HCT116 (cell line): ENCODE measurements around the gene SH3PXD2A. TPM values are rescaled to one million over a fixed set of nuclear protein-coding genes. Genes with fewer than 3 reads are reported as not detected.

ENCODE experiments used
- ATAC-seq: fragments of 200-7000 bp; cut with Tn5 transposase; 2 replicates; pipeline ENCODE4 v1.9.1; 2020; ENCODE audit warnings: mild to moderate bottlenecking, moderate library complexity
- BruUV-seq: library from RNA; stranded (reverse); fragments of 400-500 nt; replicated peaks from 2 replicates; lab custom pipeline; 2021; lab: Mats Ljungman, UMichigan
- CTCF ChIA-PET: fragments of 300-600 bp; sonication (Branson Sonifier 250); formaldehyde crosslinking; loops from one replicate; lab custom pipeline; 2021; ENCODE audit warnings: antibody characterized with exemption; lab: Charles Lee
- POLR2A ChIA-PET: fragments of 300-600, 350-600 bp; sonication (Branson Sonifier 250); formaldehyde crosslinking; loops from one replicate; lab custom pipeline; 2021; ENCODE audit warnings: antibody characterized with exemption; lab: Charles Lee
- RAD21 ChIA-PET, 2 experiments: fragments of 300-600 bp; sonication (Branson Sonifier 250); formaldehyde crosslinking; loops; one replicate each; lab custom pipeline; 2023; ENCODE audit warnings: low total read pairs in 2 of 2; ENCODE audit not compliant: uncharacterized antibody in 2 of 2, unreplicated experiment in 2 of 2, low non-redundant PET in 1 of 2; lab: Charles Lee
- DNase-seq: peaks from one replicate; pipeline ENCODE4 v3.0.0-alpha.2; 2010; ENCODE audit warnings: low read depth, low spot score
- H2AFZ ChIP-seq: fragments of 200-600 bp; shearing (Covaris generic), sonication (generic); 2 replicates; pipeline ENCODE4 v1.6.1; 2017; ENCODE audit warnings: low read depth, mixed run types, mixed read lengths, antibody characterized with exemption, low read length; ENCODE audit not compliant: poor library complexity, severe bottlenecking
- H3K27ac ChIP-seq: 2 replicates; pipeline ENCODE4 v1.5.1; 2012; ENCODE audit warnings: low read depth, low read length
- H3K27me3 ChIP-seq: fragments of 200-600 bp; sonication (generic); 2 replicates; pipeline ENCODE4 v1.6.1; 2016; ENCODE audit warnings: mixed run types, low read length, mixed read lengths; ENCODE audit not compliant: insufficient read depth
- H3K36me3 ChIP-seq, 2 experiments: fragments of 200-500 bp in 1 of 2; fragments of 200-600 bp in 1 of 2; sonication (Bioruptor generic) in 1 of 2; sonication (generic) in 1 of 2; 2 replicates each; pipeline versions ENCODE4 v1.5.1 to v1.6.1; 2014 to 2016; ENCODE audit warnings: low read length in 2 of 2, inconsistent platforms in 1 of 2, mixed read lengths in 1 of 2, mixed run types in 1 of 2; ENCODE audit not compliant: insufficient read depth in 2 of 2, control insufficient read depth in 1 of 2
- H3K4me1 ChIP-seq, 2 experiments: fragments of 200-600 bp in 1 of 2; sonication (generic) in 1 of 2; 2 replicates each; pipeline versions ENCODE4 v1.5.1 to v1.6.1; 2012 to 2017; ENCODE audit warnings: low read length in 2 of 2, inconsistent platforms in 1 of 2, mild to moderate bottlenecking in 1 of 2, mixed read lengths in 1 of 2, mixed run types in 1 of 2, moderate library complexity in 1 of 2; ENCODE audit not compliant: insufficient read depth in 2 of 2, control insufficient read depth in 1 of 2
- H3K4me2 ChIP-seq: fragments of 200-600 bp; sonication (generic); 2 replicates; pipeline ENCODE4 v1.6.1; 2017; ENCODE audit warnings: mixed run types, low read length, mixed read lengths
- H3K4me3 ChIP-seq, 2 experiments: fragments of 200-600 bp in 1 of 2; sonication (generic) in 1 of 2; replicated peaks in 1 of 2; 2 replicates each; pipeline ENCODE4 v1.5.1; 2011 to 2016; ENCODE audit warnings: low read length in 2 of 2, control low read depth in 1 of 2, low read depth in 1 of 2, mild to moderate bottlenecking in 1 of 2, mixed read lengths in 1 of 2, mixed run types in 1 of 2
- H3K79me2 ChIP-seq: fragments of 200-600 bp; sonication (generic); 2 replicates; pipeline ENCODE4 v1.6.1; 2017; ENCODE audit warnings: mild to moderate bottlenecking, mixed run types, low read length, moderate library complexity, mixed read lengths; ENCODE audit not compliant: insufficient read depth
- H3K9ac ChIP-seq: fragments of 200-600 bp; sonication (generic); 2 replicates; pipeline ENCODE4 v1.6.1; 2016; ENCODE audit warnings: low read length, mixed read lengths
- H3K9me2 ChIP-seq: fragments of 200-600 bp; sonication (generic), shearing (Covaris generic); 2 replicates; pipeline ENCODE4 v1.6.1; 2017; ENCODE audit warnings: mixed run types, mild to moderate bottlenecking, moderate library complexity; ENCODE audit not compliant: insufficient read depth
- H3K9me3 ChIP-seq, 2 experiments: fragments of 200-500 bp in 1 of 2; fragments of 200-600 bp in 1 of 2; sonication (Bioruptor generic) in 1 of 2; sonication (generic) in 1 of 2; 2 replicates each; pipeline ENCODE4 v1.6.1; 2014 to 2017; ENCODE audit warnings: low read length in 2 of 2, mixed read lengths in 2 of 2, inconsistent platforms in 1 of 2, low read depth in 1 of 2, mild to moderate bottlenecking in 1 of 2, mixed run types in 1 of 2, moderate library complexity in 1 of 2; ENCODE audit not compliant: control insufficient read depth in 1 of 2, insufficient read depth in 1 of 2
- H4K20me1 ChIP-seq: fragments of 200-600 bp; sonication (generic), shearing (Covaris generic); 2 replicates; pipeline ENCODE4 v1.6.1; 2017; ENCODE audit warnings: mixed run types, mild to moderate bottlenecking, moderate library complexity; ENCODE audit not compliant: insufficient read depth
- CEBPB ChIP-seq: IDR thresholded peaks from 2 replicates; pipeline ENCODE4 v1.6.1; 2012; ENCODE audit warnings: low read depth
- CTCF ChIP-seq, 3 experiments: fragments of 200-600 bp in 1 of 3; sonication (generic) in 1 of 3; IDR thresholded peaks in 2 of 3; conservative IDR thresholded peaks in 1 of 3; 2 replicates each; pipeline ENCODE4 v1.5.1; 2012 to 2017; ENCODE audit warnings: low read depth in 2 of 3, low read length in 2 of 3, antibody characterized with exemption in 1 of 3, borderline replicate concordance in 1 of 3, control low read depth in 1 of 3, mild to moderate bottlenecking in 1 of 3, mixed read lengths in 1 of 3, mixed run types in 1 of 3, moderate library complexity in 1 of 3; ENCODE audit not compliant: insufficient read depth in 1 of 3
- EZH2 ChIP-seq: fragments of 200-600 bp; sonication (generic); IDR thresholded peaks from 2 replicates; pipeline ENCODE4 v1.6.1; 2017; ENCODE audit warnings: antibody characterized with exemption, mixed run types
- EZH2phosphoT487 ChIP-seq: fragments of 200-600 bp; IDR thresholded peaks from 2 replicates; pipeline ENCODE4 v1.6.1; 2018; ENCODE audit warnings: antibody characterized with exemption, borderline replicate concordance
- REST ChIP-seq: IDR thresholded peaks from 2 replicates; pipeline ENCODE4 v1.6.1; 2012; ENCODE audit warnings: low read depth
- ZFX ChIP-seq: fragments of 450-650 bp; IDR thresholded peaks from 2 replicates; pipeline ENCODE4 v1.6.1; 2017
- intact Hi-C: fragments of 100-400 bp; cut with micrococcal nuclease; formaldehyde crosslinking; loops from 2 replicates; pipeline ENCODE4 v1.10.0; 2022
- total RNA-seq: library from RNA; stranded (reverse); gene quantifications from one replicate; pipeline ENCODE4 v1.2.1, GENCODE V29; 2021; ENCODE audit not compliant: unreplicated experiment

SH3PXD2A gene
- total RNA-seq, 1 experiment from 2014 or later: 8.7 TPM

GRCh38 chr10:103804871-103805270 lies 50.5 kb downstream of the SH3PXD2A start:
- POLR2A ChIA-PET: no interaction called here
- H3K9ac ChIP-seq: no peak overlapping the region
- no peak overlapping the region for H3K4me3 ChIP-seq
- no peak for ATAC-seq
- no peaks in the 10 kb centered on the region for H3K79me2 ChIP-seq
- no peaks in the 10 kb centered on the region for H3K9me2 ChIP-seq
- no peaks in the 10 kb centered on the region for H3K27me3 ChIP-seq
- CTCF ChIA-PET: no interaction called here
- no peaks in the 10 kb centered on the region for H4K20me1 ChIP-seq
- H3K9me3 ChIP-seq: no peaks in the 10 kb centered on the region
- no peak overlapping the region for H3K4me2 ChIP-seq
- no peak overlapping the region for H3K27ac ChIP-seq
- TF ChIP-seq CEBPB: no peak
- TF ChIP-seq EZH2phosphoT487: no peak
- no peak for TF ChIP-seq CTCF (IDR thresholded peaks at IDR 0.05 in 2 of 3, conservative IDR thresholded peaks at IDR 0.05 in 1 of 3; ENCODE audit: borderline replicate concordance in 1 of 3, insufficient read depth in 1 of 3, low read depth in 2 of 3, low read length in 2 of 3)
- no peak for TF ChIP-seq ZFX
- no peak for TF ChIP-seq EZH2
- no peak for TF ChIP-seq REST
- H3K36me3 ChIP-seq: no peaks in the 10 kb centered on the region
- RAD21 ChIA-PET: no interaction called here
- no peak overlapping the region for H2AFZ ChIP-seq
- BruUV-seq: no TSS peak
- no peaks in the 10 kb centered on the region for H3K4me1 ChIP-seq
- intact Hi-C loops: no loop called here
- no peak for DNase-seq
